Stimulated activated CD4-positive, alpha-beta T cell treated with anti-CD3 and anti-CD28 coated beads, Interleukin-4, amount 100 ng/mL, for 48 hours (primary cell): ENCODE measurements around the gene VN1R5.
"Not testable (repeated sequence)": the region's sequence is repeated elsewhere in the genome, so short reads cannot be mapped to it uniquely, and the experiment has no call there.

Source experiments
- DNase-seq, 2 donors: peaks; one replicate each; pipeline ENCODE4 v3.0.0-alpha.2; 2020; ENCODE audit warnings: low read depth in 2 of 2

The VN1R5 gene

DNA sequence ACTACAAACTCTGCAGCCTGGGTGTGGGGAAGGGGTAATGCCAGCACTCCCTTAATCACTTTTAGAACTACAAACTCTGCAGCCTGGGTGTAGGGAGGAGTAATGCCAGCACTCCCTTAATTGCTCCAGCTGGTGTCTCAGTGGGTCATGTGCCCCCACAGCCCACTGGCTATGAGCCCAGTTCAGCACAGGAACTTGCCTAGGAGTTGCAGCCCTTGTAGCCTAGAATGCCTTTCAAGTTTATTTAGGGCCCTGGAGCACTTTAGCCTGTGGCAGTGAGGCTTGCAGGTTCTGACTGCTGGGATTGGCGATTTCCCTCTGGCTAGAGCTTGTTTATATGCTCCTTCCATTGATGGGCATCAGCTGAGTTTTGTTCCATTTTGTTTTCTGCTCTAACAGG lies 17.1 kb downstream of the VN1R5 start:
- DNase-seq = no peak

DNA sequence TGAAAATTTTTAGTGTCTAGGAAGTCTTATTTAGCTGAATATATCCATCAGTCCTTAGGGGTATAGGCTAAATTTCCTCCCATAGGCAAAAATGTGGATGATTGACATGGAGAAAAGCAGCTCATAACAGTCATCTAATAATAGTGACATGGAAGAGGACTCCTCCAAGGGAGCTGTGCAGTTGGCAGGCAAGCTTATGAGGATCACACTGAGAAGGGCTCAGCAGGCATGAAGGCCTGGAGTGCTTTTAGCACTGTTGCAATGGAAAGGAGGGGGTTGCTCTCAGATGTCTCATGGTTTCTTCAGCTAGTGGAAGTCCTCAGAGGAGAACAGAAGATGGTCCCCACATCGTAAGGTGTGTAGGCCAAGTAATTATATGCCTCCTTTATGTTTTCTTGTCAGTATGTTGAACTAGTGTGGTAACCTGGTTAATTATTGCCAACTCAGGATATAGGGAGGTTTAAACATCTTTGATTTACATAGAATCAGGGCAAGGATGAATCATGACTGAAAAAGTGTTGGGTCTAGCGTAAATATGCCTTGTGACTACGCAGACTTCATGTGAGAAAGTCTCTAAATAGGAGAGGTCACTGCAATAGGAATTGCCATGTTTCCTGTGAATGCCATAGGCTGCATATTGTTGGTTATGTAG lies 18.9 kb downstream of the VN1R5 start:
- no peak for DNase-seq

DNA sequence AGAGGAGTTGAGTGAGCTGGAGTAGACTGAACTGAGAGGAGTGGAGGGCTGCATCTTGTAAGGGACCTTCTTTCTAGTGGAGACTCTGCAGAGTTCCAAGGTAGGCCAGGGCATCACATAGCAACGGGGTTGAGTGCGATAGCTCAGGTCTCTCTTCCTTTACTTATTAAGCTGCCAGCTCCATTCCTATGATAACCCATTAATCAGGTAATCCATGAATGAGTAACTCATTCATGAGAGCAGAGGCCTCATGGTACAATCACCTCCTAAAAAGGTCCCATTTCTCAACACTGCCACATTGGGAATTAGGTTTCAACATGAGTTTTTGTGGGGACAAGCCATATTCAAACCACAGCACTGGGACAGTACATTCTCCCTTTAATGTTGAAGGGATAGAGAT lies 21.3 kb downstream of the VN1R5 start:
- no peak for DNase-seq

DNA sequence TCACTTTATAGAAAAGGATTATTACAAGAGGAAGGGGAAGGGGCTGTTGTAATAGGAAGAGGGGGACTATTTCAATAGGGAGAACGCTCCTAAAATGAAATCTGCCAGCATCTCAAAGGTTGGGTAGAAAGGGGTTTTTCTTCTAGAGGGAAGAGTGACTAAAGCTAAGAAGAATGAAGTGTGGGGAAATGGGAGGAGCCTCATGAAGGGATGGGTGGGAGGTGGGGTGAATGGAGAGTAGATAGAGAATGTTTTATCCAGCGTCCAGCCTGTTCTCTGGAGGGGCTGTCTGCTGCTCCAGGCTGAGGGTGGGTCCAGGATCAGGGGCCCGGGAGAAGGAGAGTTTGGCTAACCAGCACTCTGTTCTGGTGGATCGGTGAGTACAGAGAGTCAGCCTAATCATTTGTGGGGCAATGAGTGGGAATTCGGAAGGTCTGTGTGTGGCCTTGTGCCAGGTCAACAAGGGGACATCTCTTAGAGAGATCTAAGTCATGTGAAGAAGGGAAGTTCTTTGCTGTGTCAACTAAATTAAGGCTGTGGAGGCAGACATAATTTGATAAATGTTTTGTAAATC lies 25.2 kb downstream of the VN1R5 start:
- DNase-seq = no peak

DNA sequence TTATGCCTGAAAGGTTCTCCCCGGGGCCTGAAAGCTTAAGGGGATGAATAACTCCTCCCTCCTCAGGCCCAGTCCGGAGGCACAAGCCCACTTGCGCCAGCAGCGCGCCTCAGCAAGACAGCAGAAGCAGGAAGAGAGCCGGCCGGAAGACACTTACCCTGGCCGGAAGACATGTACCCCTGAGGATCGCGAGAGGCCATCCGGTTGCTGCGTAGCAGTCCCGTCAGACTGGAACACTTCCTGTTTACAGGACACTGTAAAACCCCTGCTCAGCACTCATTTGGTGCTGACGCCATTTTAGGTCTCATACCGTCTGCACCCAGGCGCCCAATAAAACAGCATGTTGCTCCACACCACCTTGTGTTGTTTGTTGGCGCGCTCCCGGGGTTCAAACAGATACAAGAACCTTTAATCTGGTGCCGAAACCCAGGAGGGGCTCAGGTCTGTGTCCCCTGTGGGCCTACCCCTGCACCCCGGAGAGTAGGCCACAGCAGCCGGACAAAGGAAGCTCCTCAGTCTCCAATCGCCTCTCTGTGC lies 30.3 kb downstream of the VN1R5 start:
- no peak for DNase-seq

DNA sequence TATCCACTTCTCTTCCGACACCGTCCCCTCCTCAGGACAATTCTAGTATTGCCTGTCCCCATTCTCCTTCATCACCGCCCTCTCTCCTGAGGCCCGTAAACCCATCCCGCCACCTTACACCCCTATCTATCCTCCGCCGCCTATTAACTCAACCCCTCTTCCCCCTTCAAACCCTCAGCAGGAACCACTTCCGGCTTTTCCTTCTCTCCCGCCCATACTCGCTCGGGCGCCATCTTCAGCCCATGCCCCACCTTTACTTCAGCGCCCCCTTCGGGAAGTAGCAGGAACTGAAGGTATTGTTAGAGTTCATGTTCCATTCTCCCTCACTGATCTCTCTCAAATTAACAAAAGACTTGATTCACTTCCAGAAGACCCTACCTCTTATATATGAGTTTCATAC lies 31.6 kb downstream of the VN1R5 start:
- DNase-seq = no peak

DNA sequence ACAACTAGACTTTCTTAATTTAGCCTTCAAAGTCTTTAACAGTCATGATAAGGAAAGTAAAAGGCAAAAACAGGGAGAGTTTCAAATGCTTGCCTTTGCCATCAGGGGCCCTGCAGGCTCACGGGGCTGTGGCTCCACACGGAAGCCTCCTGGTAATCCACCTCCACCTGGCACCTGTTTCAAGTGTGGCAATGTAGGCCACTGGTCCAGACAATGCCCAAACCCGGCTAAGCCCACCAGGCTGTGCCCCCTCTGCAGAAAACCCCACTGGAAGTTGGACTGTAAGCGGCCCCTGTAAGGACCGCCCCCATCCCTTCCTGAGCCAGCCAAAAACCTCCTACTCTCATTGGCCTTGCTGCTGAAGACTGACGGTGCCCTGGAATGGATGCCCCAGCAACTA lies 32.5 kb downstream of the VN1R5 start:
- DNase-seq = no peak

DNA sequence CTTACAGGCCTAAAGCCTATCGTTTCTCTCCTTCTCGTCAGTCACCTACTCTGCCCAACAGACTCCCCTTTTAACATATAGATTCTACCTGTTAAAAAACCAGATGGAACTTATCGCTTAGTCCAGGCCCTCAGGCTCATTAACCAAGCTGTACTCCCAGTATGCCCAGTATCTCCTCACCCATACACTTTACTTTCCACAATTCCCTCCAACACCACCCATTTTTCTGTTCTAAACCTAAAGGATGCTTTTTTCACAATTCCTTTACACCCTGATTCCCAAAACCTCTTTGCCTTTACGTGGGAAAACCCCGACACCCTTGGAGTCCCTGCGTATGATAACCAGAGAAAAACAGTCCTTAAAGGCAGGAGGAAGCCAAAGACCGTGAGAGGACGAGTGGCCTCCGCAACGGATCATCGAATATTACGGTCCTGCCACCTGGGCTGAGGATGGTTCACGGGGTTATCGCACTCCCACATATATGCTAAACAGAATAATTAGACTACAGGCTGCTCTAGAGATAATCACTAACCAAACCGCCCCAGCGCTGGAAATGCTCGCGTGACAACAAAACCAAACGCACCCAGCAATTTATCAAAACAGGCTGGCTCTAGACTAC lies 33.5 kb downstream of the VN1R5 start:
- DNase-seq = not testable (repeated sequence)

DNA sequence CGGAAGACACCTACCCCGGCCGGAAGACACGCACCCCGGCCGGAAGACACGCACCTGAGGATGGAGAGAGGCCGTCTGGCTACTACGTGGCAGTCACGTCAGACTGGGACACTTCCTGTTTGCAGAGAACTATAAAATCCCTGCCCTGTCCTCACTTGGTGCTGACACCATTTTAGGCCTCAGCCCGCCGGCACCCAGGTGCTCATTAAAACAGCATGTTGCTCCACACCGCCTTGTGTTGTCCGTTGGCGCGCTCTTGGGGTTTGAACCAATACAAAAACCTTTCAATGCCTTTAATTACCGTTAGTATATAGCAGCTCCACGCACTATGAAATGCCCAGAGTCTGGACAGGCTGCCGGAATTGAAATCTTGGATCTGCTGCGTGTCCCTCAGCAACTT lies 34.7 kb downstream of the VN1R5 start:
- DNase-seq = no peak

DNA sequence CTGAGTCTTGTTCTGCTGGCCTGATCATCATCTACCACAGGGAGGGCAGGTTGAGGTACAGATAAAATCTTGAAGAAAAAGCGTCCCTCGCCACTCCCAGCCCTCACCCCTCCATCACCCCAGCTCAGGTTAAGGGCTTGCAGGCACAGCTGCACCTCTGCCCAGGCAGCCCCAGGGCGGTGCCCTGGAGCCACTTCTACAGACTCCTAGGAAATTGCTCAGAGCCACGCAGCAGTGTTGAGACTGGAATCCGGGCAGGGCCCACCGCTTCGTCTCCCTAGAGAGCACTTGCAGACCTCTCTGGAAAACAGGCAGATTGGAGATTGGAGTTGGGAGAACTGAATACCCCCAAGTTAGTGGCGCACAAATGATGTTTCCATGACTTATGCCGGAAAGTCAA lies 35.3 kb downstream of the VN1R5 start:
- no peak for DNase-seq

DNA sequence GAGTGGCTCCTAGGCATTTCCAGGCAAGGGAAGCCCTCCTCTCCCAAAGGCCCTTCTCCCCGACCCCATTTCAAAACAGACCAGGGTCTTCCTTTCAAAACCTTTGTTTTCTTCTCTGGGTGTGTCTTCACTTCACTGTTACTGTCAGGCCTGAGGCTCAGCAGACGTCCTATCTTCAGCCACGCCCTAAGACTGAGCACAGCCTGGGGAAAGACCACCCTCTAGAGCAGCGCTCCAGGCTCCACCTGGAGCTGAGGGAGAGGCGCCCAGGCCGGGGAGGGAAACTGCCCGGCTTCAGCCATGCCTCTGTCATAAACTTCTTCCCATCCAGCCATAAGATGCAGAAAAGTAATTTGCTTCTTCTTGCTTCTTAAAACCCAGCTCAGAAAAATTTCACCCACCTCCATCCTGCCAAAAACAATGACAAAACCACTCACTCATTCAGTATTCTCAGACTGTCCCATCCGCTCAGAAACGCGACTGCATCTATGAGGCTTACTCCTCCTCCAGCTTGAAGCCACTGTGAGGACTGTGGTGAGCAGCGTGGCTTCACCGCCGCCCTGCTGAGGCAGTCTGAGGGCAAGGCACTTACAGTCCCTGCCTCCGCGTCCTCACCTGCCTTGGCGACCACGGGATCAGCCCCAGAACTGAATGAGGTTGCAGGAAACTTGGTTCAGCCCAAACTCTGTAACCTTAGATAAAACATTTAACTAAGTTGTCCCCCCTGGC lies 36.1 kb downstream of the VN1R5 start:
- DNase-seq = no peak

DNA sequence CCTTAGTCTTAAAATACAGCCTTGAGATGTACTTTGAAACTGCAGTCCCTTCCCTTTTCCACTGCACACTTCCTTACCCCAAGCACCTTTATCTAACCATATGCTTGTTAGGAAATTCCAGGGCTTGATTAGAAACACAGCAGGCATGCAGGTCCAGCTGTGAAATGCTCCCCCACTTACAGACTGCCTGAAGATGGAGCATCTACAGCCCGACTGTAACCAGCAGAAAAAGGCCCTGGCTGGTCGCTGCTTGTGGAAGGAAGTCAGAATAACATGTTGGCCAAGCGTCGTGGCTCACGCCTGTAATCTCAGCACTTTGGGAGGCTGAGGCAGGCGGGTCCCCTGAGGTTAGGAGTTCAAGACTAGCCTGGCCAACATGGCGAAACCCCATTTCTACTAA lies 37.2 kb downstream of the VN1R5 start:
- DNase-seq = no peak

DNA sequence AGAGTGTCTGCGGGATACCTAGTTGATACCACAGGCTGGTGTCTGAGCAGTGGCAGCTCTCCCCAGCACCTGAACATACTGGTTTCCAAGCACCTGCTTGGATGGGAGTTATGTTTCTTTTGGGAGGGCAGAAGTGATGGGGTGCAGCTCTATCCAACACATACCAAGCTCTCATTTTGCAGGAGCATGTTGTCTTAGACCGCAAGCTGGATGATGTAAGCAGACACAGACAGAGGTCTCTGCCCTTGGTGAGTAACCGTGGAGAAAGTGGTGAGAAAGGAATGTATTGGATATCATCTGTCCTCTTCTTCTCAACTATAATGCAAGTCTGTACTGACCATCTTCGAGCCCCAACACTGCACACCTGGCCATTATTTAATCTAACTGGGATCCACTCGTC lies 38.4 kb downstream of the VN1R5 start:
- no peak for DNase-seq

DNA sequence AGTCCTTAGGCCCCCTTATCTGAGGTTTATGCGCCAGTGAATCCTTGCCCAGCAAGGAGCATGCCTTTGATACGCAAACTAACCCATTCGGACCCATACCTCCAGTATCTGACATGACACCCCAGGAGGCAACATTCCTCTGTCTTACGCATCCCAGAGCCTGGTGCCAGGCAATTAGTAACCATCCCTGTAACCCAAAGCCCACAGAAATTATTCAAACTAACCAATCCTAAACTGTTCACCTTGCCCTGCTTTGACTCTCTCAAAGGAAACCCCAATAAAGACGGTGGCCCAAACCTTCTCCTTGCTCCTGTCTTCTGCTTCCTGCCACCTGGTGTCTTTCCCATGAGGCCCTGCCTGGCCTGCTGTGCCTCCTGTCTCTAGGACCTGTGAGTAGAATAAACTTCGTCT lies 39.4 kb downstream of the VN1R5 start:
- DNase-seq = no peak

DNA sequence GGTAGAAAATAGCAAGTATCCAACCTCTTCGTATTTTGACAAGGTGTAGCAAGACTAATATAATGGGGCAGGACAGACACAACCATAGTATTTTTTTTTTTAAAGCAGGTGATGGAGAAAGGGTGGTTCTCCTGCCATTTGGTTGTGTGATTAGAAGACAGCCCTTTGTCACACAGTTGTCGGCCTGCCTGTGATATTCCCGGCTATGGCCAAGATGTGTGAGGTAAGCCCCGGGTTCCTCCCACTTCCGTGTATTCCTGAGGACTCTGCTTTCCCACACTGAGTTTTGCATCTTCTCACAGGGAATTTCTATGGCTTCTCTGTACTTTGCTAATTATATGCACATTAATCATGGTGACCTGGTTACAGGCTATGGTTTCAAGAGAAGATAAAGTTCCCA lies 39.9 kb downstream of the VN1R5 start:
- no peak for DNase-seq

DNA sequence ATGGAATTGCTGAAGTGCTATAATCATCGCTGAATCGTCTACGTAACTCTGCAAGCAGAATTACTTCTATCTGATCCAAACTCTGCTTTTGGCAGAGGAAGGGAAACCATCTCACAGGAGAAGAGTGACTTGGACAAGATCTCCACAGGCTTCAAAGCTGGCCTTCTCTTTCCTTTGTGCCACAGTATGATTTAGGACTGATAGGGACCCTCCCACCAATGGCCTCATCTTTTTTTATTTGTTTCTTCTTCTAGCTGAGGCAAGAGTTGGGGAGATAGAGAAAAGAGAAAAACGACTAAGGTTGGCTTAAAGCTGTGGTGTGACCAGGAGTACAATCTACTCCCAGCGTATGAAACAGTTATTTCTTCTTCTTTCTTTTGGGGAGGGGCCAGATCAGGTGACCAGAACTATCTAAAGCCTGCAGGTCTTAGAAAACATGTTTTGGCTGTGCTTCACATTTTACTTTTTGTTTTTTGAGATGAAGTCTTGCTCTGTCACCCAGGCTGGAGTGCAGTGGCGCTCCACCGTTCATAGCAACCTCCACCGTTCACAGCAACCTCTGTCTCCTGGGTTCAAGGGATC lies 40.8 kb downstream of the VN1R5 start:
- no peak for DNase-seq

DNA sequence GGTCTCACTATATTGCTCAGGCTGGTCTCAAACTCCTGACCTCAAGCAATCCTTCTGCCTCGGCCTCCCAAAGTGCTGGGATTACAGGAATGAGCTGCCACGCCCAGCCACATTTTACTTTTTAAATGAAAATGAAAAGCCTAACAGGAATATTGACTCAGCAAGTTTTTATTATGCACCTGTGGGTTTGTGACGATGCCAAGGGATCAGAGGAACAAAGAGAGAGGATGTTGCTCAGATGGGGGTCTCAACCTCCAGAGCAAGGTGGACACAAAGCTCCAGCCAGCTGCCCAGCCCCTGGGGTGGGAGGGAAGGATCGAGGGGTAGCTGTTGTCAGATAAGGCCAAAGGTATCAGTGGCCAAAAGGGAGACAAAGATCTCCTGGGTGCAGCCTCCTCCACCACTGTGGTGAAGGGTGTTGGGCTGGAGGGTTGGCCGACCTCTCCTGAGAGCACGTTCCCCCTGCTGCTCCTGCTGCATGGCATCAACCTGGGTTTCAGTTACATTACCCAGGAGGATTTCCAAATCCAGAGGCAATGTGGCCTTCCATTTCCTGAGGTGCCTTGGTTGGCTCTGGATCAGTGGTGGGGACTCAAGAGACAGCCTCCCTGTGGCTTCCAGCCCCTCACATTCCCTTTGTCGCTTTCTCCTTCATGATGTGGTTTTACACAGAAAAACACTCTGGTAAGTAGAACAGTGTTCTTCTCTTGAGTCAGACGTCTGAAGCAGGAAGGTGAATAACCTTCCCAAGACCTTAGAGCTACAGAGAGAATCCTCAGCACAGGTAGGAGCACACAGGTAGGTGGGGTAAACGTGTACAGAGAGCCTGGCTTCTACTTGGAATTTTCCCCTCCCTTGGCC lies 41.6 kb downstream of the VN1R5 start:
- no peak for DNase-seq

DNA sequence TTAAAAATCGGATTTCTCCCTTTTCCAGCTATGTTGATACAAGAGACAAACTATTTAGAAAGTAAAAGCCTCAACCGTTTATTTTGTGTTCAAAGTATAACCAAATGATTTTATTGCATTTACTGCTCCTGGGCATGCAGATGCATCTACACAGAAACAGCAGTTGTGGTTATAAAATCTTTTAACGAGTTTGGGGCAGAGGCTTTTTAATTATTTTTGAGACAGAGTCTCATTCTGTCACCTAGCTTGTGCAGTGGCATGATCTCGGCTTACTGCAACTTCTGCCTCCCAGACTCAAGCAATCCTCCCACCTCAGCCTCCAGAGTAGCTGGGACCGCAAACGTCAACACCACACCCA lies 42.2 kb downstream of the VN1R5 start:
- no peak for DNase-seq

DNA sequence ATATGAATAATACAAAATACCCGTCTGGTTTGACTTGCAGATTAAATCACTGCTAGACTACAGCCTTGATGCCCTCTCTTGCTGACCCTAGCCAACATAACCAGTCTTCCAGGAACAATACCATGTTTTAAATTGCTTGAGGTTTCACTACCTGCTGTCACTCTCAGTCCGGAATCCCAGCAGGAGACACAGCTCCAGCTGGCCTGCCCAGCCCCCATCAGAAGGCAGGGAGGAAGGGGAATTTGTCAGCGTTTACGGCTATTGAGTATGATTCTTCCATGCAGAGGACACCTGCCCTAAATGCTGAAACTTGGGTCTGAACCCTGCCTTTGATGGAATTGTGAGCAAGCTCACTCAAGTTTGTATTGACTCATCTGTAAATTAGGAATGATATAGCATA lies 42.8 kb downstream of the VN1R5 start:
- DNase-seq = no peak

DNA sequence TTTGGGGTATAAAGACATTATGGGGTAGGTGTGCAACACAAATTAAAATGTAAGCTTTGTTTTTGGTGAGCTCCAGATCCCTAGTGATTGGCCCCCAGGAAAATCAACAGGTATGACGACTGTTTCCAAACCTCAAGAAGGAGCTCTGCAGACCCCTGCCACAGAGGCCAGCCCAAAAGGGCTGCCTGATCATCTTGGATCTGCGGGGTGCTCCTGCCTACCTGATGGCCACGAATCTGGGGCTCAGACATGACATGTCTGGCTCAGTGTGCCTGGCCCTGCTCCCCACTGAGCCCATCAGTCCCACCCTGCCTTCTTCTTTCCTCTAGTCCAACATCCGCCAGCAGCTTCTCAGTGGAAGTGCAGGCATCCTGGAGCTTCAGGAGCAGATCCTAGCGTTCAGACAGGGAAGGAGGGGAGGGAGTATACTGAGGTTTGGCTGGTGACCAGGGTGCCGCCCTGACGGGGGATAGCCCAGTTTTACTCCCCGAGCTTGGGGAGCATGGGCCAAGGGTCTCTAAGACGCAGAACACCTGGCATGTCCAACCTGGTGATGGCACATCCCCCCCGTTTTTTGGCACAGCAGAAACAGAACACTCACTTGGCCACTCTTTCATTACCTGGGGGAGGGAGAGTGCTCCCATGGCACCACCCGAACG lies 44.0 kb downstream of the VN1R5 start:
- no peak for DNase-seq
